GM19395 (cell line): ENCODE data around the gene SLN.
A peak's percentile ranks its signal among the peaks of the same experiment; 100 is the strongest.
"Not testable (repeated sequence)": the region's sequence is repeated elsewhere in the genome, so short reads cannot be mapped to it uniquely, and the experiment has no call there.

Source experiments
- ATAC-seq: cut with Tn5 transposase; IDR thresholded peaks from one replicate; pipeline ENCODE4 v1.9.1; 2021; ENCODE audit warnings: mild to moderate bottlenecking, moderate library complexity; ENCODE audit not compliant: unreplicated experiment

Gene SLN

GRCh38 chr11:107711861-107712755 is at the start of gene SLN:
TSS of gene SLN (minus strand) at chr11:107712056.
- no peak for ATAC-seq

- ATAC-seq = not testable (repeated sequence)
Observed at GRCh38 chr11:107758719-107759355, 47.0 kb upstream of the SLN start.

GRCh38 chr11:107757661-107758060 is 45.8 kb upstream of the SLN start:
- no peak for ATAC-seq

DNA sequence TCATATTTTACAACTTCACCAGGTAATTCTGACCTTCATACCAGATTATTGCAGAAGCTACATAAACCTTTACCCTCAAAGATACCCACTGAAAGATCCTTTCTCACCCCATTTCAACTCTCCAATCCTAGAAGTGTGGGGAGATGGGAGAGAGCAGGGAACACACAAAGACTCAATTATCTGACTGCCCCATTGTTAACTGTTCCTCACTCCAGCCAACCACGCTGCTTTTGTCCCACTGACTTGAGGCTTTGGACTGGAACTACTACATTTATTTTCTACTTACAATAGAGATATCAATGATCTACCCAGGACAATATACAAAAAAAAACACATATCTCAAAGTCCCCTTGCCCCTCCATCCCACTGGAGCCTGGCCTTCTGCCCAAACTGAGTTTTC is 44.7 kb upstream of the SLN start:
- ATAC-seq = no peak

- no peak for ATAC-seq
Observed at GRCh38 chr11:107752949-107753822, 41.3 kb upstream of the SLN start.

GRCh38 chr11:107752508-107752907 is 40.7 kb upstream of the SLN start:
- no peak for ATAC-seq

DNA sequence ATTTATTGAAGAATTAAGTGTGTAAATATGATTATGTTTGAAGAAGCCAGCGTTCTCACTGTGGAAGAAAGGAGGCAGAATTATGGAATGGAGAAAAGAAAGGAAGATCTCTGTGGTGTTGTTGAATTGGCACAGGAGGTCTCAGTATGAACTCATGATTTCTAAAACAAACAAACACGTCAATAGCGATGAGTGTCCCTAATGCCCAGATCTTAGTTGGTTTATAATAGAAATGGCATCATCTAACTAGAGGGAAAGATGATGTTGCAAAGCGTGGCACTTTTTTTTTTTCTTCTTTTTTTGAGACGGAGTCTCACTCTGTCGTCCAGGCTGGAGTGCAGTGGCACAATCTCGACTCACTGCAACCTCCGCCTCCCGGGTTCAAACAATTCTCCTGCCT is 39.2 kb upstream of the SLN start:
- ATAC-seq = no peak

DNA sequence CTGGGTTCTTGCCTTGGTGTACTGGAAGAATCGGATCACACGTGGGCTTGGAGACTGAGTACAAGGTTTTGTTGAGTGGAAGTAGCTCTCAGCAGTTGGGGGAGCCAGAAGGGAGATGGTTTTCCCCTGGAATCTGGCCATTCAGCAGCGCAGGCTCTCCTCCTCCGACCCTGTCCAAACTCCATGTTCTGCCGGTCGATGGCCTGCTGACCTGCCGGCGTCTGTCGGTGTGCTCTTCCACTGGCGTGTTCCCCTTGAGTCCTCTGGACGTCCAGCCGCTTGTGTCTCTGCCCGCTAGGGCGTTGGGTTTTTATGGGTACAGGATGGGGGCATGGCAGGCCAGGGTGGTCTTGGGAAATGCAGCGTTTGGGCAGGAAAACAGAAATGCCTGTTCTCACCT is 38.5 kb upstream of the SLN start:
- no peak for ATAC-seq

- no peak for ATAC-seq
Observed at GRCh38 chr11:107747622-107748021, 35.8 kb upstream of the SLN start.

DNA sequence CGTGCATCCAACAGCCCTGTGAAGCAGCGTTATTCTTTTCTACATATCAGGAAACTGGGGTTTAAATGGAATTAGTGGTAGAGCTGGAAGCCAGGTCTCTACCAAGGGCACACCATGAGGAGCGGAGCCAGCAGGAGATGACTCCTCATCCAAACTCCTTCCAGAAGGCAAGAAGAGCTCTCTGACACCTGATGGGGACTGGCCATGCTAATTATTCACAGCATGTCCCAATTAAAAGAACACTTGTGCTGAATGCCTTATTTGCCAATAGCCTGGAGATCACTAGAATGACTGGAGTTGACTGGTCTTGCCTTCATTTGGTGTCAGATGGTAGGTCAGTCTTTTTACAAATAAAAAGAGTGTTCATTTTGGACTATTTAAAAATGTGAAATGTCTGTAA is 32.9 kb upstream of the SLN start:
- ATAC-seq = no peak

DNA sequence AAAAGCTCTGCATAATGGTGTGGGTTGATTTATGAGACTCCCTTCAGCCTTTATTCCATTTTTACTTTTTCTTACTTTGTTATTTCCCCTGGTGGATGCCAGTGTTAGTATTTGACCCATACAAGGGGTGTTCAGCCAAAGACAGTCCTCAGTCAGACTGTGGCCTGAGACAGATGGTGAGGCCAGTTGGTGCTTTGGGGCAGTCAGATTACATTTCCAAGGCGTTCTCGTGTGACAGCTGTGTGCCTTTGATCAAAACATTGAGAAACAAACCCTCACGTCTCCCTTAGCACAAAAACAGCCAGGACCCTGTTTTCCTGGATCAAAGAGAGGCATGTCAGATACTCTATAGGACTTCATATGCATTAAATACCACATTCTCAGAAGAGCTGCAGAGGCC is 31.3 kb upstream of the SLN start:
- no peak for ATAC-seq

DNA sequence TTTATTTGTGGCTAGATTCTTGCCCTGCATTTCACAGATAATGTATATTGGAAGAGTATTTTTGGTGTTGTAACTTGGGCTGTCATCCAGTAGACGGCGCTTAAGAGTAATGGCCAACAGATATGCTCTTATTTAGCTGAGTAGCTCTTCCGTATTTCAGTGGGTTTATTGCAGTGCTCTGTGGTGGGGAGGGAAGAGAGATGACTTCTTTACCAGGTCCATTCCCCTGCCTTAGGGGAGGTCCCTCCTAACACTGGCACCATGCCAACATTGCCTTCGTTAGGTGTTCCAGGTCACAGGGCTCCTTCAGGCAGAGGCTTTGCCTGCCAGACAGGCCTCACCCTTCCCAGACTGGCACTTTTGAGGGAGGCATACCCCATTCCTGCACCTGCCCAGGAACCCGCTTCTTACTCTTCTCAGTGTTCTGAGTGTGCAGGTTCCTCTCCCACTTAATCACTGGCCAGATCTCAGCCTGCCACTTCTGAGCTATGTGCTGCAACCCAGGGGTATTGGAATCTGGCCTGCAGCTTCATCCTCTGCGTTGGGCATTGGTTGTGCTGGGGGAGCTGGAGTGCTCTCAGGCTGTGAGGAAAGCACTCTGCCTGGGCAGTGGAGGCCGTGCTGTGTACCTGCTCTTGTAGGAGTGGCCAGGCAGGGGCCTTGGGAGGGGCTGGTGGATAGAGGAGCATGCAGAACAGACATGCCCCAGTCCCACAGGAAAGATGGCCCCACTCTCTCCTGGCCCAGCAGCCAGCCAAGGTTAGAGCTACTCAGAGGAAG is 29.4 kb upstream of the SLN start:
- peak; percentile 96 for ATAC-seq

- ATAC-seq = no peak
Observed at GRCh38 chr11:107740271-107740670, 28.4 kb upstream of the SLN start.

- ATAC-seq = no peak
Observed at GRCh38 chr11:107736546-107736945, 24.7 kb upstream of the SLN start.

DNA sequence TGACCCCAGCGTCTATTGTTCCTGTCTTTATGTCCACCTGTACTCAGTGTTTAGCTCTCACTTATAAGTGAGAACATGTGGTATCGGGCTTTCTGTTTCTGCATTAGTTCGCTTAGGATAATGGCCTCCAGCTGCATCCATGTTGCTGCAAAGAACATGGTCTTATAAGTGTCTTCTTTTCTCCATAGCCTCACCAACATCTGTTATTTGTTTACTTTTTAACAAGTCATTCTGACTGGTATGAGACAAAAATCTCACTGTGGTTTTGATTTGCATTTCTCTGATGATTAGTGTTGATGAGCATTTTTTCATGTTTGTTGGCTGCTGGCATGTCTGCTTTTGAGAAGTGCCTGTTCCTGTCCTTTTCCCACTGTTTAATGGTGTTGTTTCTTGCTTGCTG is 21.7 kb upstream of the SLN start:
- no peak for ATAC-seq

- ATAC-seq = no peak
Observed at GRCh38 chr11:107732689-107733051, 20.8 kb upstream of the SLN start.

- ATAC-seq = peak; percentile 56
Observed at GRCh38 chr11:107731941-107732688, 20.3 kb upstream of the SLN start.

DNA sequence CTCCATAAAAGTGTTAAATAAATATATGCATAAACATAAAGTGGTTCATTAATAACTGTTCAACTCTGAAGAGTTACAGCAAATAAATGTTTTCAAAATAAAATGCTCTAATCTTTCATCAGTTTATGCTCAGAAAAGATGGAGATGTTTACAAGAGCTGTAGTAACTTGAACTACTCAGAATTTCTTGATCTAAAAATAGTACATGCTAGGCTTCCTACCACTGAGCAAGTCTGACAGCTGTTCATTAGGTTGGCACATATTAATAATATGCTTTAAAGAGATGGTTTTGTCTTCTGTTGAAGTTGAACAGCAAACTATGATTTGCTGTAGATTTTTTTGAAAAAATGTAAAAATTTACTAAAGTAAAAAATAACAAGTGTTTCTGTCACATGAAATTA is 10.8 kb upstream of the SLN start:
- ATAC-seq = no peak

DNA sequence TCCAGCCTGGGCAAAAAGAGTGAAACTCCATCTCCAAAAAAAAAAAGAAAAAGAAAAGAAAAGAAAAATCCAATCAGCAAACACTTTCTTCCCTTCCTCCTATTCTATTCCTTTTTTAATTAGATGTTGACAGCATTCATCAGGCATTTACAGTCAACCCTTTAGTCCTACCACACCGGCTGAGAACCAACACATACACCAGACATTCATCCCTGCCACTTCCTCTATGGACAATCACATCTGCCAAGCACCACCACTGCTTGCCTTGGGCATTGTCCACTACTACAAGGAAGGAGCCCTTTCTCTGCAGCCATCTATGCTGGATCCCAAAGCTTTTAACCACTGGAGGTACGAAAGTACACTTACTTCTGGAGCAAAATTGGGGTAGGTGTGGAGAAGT is 9.4 kb upstream of the SLN start:
- ATAC-seq = no peak

DNA sequence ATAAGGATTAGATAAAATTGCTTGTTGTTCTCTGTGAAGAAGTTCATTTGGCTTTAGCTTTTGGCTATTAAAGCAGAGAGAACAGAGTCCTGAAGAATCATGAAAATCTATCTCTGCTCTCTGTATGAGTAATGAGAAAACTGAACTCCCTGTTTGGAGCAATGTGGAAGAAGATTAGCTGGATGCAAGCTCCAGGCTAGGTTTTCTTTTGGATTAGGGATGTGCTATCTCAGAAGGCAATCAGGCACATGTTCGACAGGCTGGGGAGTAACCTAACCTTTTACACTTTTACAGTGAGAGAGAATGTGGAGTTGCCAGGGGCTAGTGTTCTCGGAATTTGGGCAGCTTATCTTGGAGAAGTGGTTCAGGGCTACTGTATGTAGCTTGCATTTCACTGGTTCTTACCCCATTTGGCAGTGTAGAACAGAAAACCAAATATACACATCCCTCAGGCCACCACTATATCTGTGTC is 8.5 kb upstream of the SLN start:
- ATAC-seq = no peak
